COLO668 (cell line): ENCODE results near the gene RAB21.
"Not testable (repeated sequence)": the region's sequence is repeated elsewhere in the genome, so short reads cannot be mapped to it uniquely, and the experiment has no call there.

Experiments used
- DNase-seq: peaks from one replicate; lab custom pipeline; 2025; ENCODE audit not compliant: unreplicated experiment; lab: John Stamatoyannopoulos, UW

RAB21 gene

GRCh38 chr12:71795901-71796300, 41.2 kb downstream of the RAB21 start:
- no peak for DNase-seq

- no peak for DNase-seq
Observed at GRCh38 chr12:71797531-71797930, 42.9 kb downstream of the RAB21 start.

GRCh38 chr12:71799106-71799505, 44.4 kb downstream of the RAB21 start:
- DNase-seq, result no peak

- DNase-seq, result no peak
Observed at GRCh38 chr12:71800177-71800576, 45.5 kb downstream of the RAB21 start.

GRCh38 chr12:71804505-71804904, 49.8 kb downstream of the RAB21 start:
- no peak for DNase-seq

GRCh38 chr12:71810921-71811320, 56.3 kb downstream of the RAB21 start:
- no peak for DNase-seq

- not testable (repeated sequence) for DNase-seq
Observed at GRCh38 chr12:71815242-71815641, 60.6 kb downstream of the RAB21 start.

GRCh38 chr12:71822088-71822487, 67.4 kb downstream of the RAB21 start:
- not testable (repeated sequence) for DNase-seq

- no peak for DNase-seq
Observed at GRCh38 chr12:71828813-71829212, 74.2 kb downstream of the RAB21 start.

GRCh38 chr12:71837356-71837755, 82.7 kb downstream of the RAB21 start:
- DNase-seq, result no peak

- no peak for DNase-seq
Observed at GRCh38 chr12:71838231-71838630, 83.6 kb downstream of the RAB21 start.

GRCh38 chr12:71838676-71839075, 84.0 kb downstream of the RAB21 start:
- DNase-seq, result no peak

GRCh38 chr12:71840231-71840847, 85.7 kb downstream of the RAB21 start:
- peak; percentile 30 for DNase-seq

GRCh38 chr12:71846322-71846940, 91.8 kb downstream of the RAB21 start:
- DNase-seq, result no peak

- no peak for DNase-seq
Observed at GRCh38 chr12:71848212-71848611, 93.5 kb downstream of the RAB21 start.

- no peak for DNase-seq
Observed at GRCh38 chr12:71849109-71849851, 94.6 kb downstream of the RAB21 start.
